Neural progenitor cell (in vitro differentiated cells): ENCODE measurements around the gene CCR7. TPM values are rescaled to one million over a fixed set of nuclear protein-coding genes. Genes with fewer than 3 reads are reported as not detected.

Experiments
- DNase-seq: peaks from one replicate; pipeline ENCODE4 v3.0.0-alpha.2; 2016; ENCODE audit warnings: low spot score
- H2AFZ ChIP-seq: fragments of 200-600 bp; sonication (generic); replicated peaks from 2 replicates; pipeline ENCODE4 v1.6.1; 2016; ENCODE audit warnings: antibody characterized with exemption
- H3F3A ChIP-seq: fragments of 200-600 bp; sonication (generic); 2 replicates; pipeline ENCODE4 v1.6.1; 2016; ENCODE audit warnings: antibody characterized with exemption, low read depth
- H3K27ac ChIP-seq: fragments of 200-600 bp; sonication (generic); 2 replicates; pipeline ENCODE4 v1.5.1; 2016; ENCODE audit warnings: mild to moderate bottlenecking
- H3K27me3 ChIP-seq: fragments of 200-600 bp; sonication (generic); 2 replicates; pipeline ENCODE4 v1.6.1; 2016; ENCODE audit warnings: mild to moderate bottlenecking, moderate library complexity
- H3K36me3 ChIP-seq: fragments of 200-600 bp; sonication (generic); 2 replicates; pipeline ENCODE4 v1.5.1; 2016
- H3K4me1 ChIP-seq: fragments of 200-600 bp; sonication (generic); 2 replicates; pipeline ENCODE4 v1.6.1; 2016; ENCODE audit warnings: mixed run types
- H3K4me2 ChIP-seq: fragments of 200-600 bp; sonication (generic); 2 replicates; pipeline ENCODE4 v1.6.1; 2016
- H3K4me3 ChIP-seq: fragments of 200-600 bp; sonication (generic); 2 replicates; pipeline ENCODE4 v1.5.1; 2016
- H3K79me2 ChIP-seq: fragments of 200-600 bp; sonication (generic); 2 replicates; pipeline ENCODE4 v1.6.1; 2016; ENCODE audit warnings: low read depth
- H3K9ac ChIP-seq: fragments of 200-600 bp; sonication (generic); 2 replicates; pipeline ENCODE4 v1.6.1; 2016
- H3K9me3 ChIP-seq: fragments of 200-600 bp; sonication (generic); 2 replicates; pipeline ENCODE4 v1.5.1; 2016; ENCODE audit warnings: low read depth
- H4K20me1 ChIP-seq: fragments of 200-600 bp; sonication (generic); 2 replicates; pipeline ENCODE4 v1.6.1; 2016; ENCODE audit warnings: low read depth
- H3K27ac Mint-ChIP-seq: 3 replicates; pipeline ENCODE4 v1.8.0; 2021; ENCODE audit warnings: mixed read lengths
- H3K27me3 Mint-ChIP-seq: 2 replicates; pipeline ENCODE4 v1.8.0; 2022; ENCODE audit warnings: low read depth, mild to moderate bottlenecking, inconsistent platforms, moderate library complexity, mixed read lengths; ENCODE audit not compliant: insufficient read depth
- H3K36me3 Mint-ChIP-seq: 3 replicates; pipeline ENCODE4 v1.8.0; 2021; ENCODE audit warnings: mixed read lengths
- H3K4me1 Mint-ChIP-seq: 3 replicates; pipeline ENCODE4 v1.8.0; 2021; ENCODE audit warnings: mixed read lengths
- H3K4me3 Mint-ChIP-seq: 3 replicates; pipeline ENCODE4 v1.8.0; 2021; ENCODE audit warnings: mild to moderate bottlenecking, moderate library complexity, mixed read lengths
- H3K9me3 Mint-ChIP-seq: 3 replicates; pipeline ENCODE4 v1.8.0; 2020; ENCODE audit warnings: mixed read lengths
- EZH2 ChIP-seq: fragments of 200-600 bp; sonication (generic); IDR thresholded peaks from 2 replicates; pipeline ENCODE4 v1.6.1; 2017; ENCODE audit warnings: antibody characterized with exemption, mild to moderate bottlenecking, moderate library complexity
- EZH2phosphoT487 ChIP-seq: fragments of 200-600 bp; sonication (generic); IDR thresholded peaks from 2 replicates; pipeline ENCODE4 v1.6.1; 2017; ENCODE audit warnings: antibody characterized with exemption
- total RNA-seq: library from RNA; depleted of rRNA; stranded (reverse); fragments of >200 nt; gene quantifications from 2 replicates; pipeline ENCODE4 v1.2.3, GENCODE V29; 2015; ENCODE audit warnings: low replicate concordance
- TF ChIP-seq, protein P1 (sequence below): fragments of 200-600 bp; sonication (generic); IDR thresholded peaks from 2 replicates; pipeline ENCODE4 v1.5.1; 2017; ENCODE audit warnings: antibody characterized with exemption, mild to moderate bottlenecking

CCR7 gene
- total RNA-seq, 1 donor from 2014 or later, result not detected

DNA sequence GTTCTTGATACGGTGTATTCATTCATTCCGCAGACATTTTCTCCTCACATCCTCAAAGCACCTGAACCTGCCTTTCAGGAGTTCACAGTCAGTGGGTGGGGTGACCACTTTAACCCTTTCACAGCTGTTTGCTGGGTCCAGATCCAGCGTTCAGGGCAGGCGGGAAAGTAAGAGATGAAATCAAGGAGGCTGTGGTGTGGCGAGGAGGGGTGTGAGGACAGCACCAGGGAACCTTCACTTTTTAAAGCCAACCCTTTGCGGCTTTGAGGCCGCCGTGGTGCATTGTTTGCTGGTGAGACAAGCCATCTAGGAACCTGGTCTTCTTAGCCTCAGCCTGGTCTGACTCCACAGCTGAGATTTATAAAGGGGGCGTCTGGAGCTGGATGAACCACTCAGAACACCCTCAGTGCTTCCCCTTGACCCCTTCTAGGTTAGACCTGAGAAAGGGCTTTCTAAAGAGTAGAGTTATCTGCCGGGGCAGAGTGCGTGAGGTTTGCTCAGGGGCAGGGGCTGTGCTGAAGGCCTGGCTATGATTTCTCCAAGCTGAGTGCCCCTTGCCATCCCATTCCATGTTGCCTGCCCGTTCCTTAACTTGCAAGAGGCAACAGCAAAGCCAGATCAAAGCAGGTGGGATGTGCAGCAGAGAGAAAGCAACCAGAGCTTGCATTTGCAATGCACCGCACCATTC lies 933 bp downstream of the CCR7 start:
- H3K4me3 Mint-ChIP-seq, result no peak overlapping the region
- H3F3A ChIP-seq, result no peaks in the 10 kb centered on the region
- no peak overlapping the region for H3K4me2 ChIP-seq
- H3K27me3 Mint-ChIP-seq, result no peaks in the 10 kb centered on the region
- peaks cover 8% of the 10 kb centered on the region for H3K4me1 ChIP-seq
- H3K36me3 ChIP-seq, result no peaks in the 10 kb centered on the region
- H3K9me3 ChIP-seq, result peaks cover 18% of the 10 kb centered on the region
- H3K4me1 Mint-ChIP-seq, result peaks cover 16% of the 10 kb centered on the region
- no peak for DNase-seq
- H3K9ac ChIP-seq, result no peak overlapping the region
- H3K79me2 ChIP-seq, result no peaks in the 10 kb centered on the region
- H3K4me3 ChIP-seq, result no peak overlapping the region
- H3K9me3 Mint-ChIP-seq, result peaks cover 6% of the 10 kb centered on the region
- H3K27me3 ChIP-seq, result no peaks in the 10 kb centered on the region
- H4K20me1 ChIP-seq, result no peaks in the 10 kb centered on the region
- no peak overlapping the region for H3K27ac Mint-ChIP-seq
- no peak overlapping the region for H3K27ac ChIP-seq
- H3K36me3 Mint-ChIP-seq, result no peaks in the 10 kb centered on the region
- no peak overlapping the region for H2AFZ ChIP-seq
- TF ChIP-seq EZH2phosphoT487, result no peak
- no peak for TF ChIP-seq EZH2
- TF ChIP-seq, protein P1, sequence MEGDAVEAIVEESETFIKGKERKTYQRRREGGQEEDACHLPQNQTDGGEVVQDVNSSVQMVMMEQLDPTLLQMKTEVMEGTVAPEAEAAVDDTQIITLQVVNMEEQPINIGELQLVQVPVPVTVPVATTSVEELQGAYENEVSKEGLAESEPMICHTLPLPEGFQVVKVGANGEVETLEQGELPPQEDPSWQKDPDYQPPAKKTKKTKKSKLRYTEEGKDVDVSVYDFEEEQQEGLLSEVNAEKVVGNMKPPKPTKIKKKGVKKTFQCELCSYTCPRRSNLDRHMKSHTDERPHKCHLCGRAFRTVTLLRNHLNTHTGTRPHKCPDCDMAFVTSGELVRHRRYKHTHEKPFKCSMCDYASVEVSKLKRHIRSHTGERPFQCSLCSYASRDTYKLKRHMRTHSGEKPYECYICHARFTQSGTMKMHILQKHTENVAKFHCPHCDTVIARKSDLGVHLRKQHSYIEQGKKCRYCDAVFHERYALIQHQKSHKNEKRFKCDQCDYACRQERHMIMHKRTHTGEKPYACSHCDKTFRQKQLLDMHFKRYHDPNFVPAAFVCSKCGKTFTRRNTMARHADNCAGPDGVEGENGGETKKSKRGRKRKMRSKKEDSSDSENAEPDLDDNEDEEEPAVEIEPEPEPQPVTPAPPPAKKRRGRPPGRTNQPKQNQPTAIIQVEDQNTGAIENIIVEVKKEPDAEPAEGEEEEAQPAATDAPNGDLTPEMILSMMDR, result no peak

DNA sequence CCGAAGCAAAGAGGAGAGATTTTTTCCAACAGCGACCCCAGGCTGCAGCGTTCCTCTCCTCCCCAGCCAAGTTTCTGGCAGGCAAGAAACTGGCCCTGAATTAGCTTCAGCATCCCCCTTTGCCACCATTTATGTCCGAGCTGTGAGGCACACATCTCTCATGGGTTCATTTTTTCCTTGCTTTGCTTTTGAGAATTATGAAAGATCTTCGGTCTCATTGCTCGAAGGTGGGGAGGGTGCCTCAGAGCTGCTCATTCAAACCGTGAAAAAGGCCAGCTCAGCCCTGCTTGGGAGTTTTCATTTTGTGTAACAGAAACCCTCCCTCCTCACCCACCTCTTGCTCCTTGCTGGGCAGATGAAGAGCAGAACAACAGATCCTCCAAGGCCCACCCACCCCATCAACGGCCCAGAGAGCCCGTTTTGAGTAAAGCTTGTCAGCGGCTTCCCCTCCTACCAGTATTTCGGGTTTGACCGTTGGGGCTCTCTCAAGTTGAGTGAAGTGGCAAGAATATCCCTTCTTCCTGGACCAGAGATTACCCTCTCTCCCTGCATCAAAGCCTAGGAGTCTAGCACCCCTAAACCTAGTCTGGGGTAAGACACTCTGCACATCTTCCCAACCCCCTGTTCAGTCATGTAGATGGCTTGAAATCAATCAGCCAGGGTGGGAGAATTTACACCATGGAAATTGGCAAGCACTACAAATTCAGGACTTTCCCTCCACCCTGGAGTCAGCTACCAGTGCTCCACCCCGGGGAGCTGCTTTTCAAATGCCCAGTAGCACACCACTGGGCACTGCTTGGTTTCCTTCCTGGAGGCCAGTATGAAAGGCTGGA lies 1.8 kb downstream of the CCR7 start:
- no peak overlapping the region for H3K4me2 ChIP-seq
- H3K27me3 ChIP-seq, result no peaks in the 10 kb centered on the region
- no peak overlapping the region for H3K4me3 Mint-ChIP-seq
- H4K20me1 ChIP-seq, result no peaks in the 10 kb centered on the region
- peaks cover 6% of the 10 kb centered on the region for H3K9me3 Mint-ChIP-seq
- H3K27me3 Mint-ChIP-seq, result no peaks in the 10 kb centered on the region
- H3K4me1 ChIP-seq, result peaks cover 8% of the 10 kb centered on the region
- H3K27ac ChIP-seq, result no peak overlapping the region
- H3K4me1 Mint-ChIP-seq, result peaks cover 19% of the 10 kb centered on the region
- TF ChIP-seq EZH2phosphoT487 (no peak), EZH2 (no peak)
- TF ChIP-seq, protein P1, result no peak
- no peak for DNase-seq
- H3K36me3 ChIP-seq, result no peaks in the 10 kb centered on the region
- peaks cover 18% of the 10 kb centered on the region for H3K9me3 ChIP-seq
- H3K27ac Mint-ChIP-seq, result no peak overlapping the region
- no peaks in the 10 kb centered on the region for H3K79me2 ChIP-seq
- no peak overlapping the region for H2AFZ ChIP-seq
- no peak overlapping the region for H3K4me3 ChIP-seq
- no peaks in the 10 kb centered on the region for H3F3A ChIP-seq
- no peak overlapping the region for H3K9ac ChIP-seq
- no peaks in the 10 kb centered on the region for H3K36me3 Mint-ChIP-seq

- Histone ChIP-seq H3K9ac (no peak overlapping the region), H3K27me3 (no peaks in the 10 kb centered on the region), H3K36me3 (no peaks in the 10 kb centered on the region), H3K4me3 (no peak overlapping the region), H3K79me2 (no peaks in the 10 kb centered on the region), H3K4me2 (no peak overlapping the region), H3K9me3 (peaks cover 16% of the 10 kb centered on the region), H3K4me1 (peaks cover 8% of the 10 kb centered on the region), H2AFZ (no peak overlapping the region), H3K27ac (no peak overlapping the region), H3F3A (no peaks in the 10 kb centered on the region), H4K20me1 (no peaks in the 10 kb centered on the region)
- Mint-ChIP-seq H3K4me1 (peaks cover 23% of the 10 kb centered on the region), H3K27ac (no peak overlapping the region), H3K27me3 (no peaks in the 10 kb centered on the region), H3K36me3 (no peaks in the 10 kb centered on the region), H3K9me3 (peaks cover 6% of the 10 kb centered on the region), H3K4me3 (no peak overlapping the region)
- no peak for DNase-seq
- TF ChIP-seq EZH2phosphoT487, result no peak
- TF ChIP-seq, protein P1, result no peak
- no peak for TF ChIP-seq EZH2
These were observed 2.4 kb downstream of the CCR7 start for GRCh38 chr17:40562838-40563219.
